Upper lobe of right lung (tissue), 1 donor: ENCODE data around the gene ADGRG6. TPM values are rescaled to one million over a fixed set of nuclear protein-coding genes. Genes with fewer than 3 reads are reported as not detected.

ENCODE experiments used
- ATAC-seq: fragments of 200-7000 bp; cut with Tn5 transposase; one replicate; pipeline ENCODE4 v1.9.1; 2020; ENCODE audit warnings: mild to moderate bottlenecking, moderate library complexity
- DNase-seq: peaks from one replicate; pipeline ENCODE4 v3.0.0-alpha.2; 2020
- H3K27ac ChIP-seq: fragments of 200-600 bp; one replicate; pipeline ENCODE4 v1.8.0; 2022
- H3K27me3 ChIP-seq: fragments of 200-600 bp; one replicate; pipeline ENCODE4 v1.8.0; 2022; ENCODE audit warnings: mild to moderate bottlenecking
- H3K36me3 ChIP-seq: fragments of 200-600 bp; one replicate; pipeline ENCODE4 v1.8.0; 2022
- H3K4me1 ChIP-seq: fragments of 200-600 bp; one replicate; pipeline ENCODE4 v1.8.0; 2022
- H3K4me3 ChIP-seq: fragments of 200-600 bp; one replicate; pipeline ENCODE4 v1.8.0; 2022; ENCODE audit warnings: mild to moderate bottlenecking
- H3K9me3 ChIP-seq: fragments of 200-600 bp; one replicate; pipeline ENCODE4 v1.8.0; 2022
- CTCF ChIP-seq: fragments of 200-600 bp; IDR thresholded peaks from one replicate; pipeline ENCODE4 v1.8.0; 2022; ENCODE audit warnings: antibody characterized with exemption
- intact Hi-C: fragments of 100-400 bp; cut with DNase I; formaldehyde crosslinking; loops from one replicate; pipeline ENCODE4 v1.11.0; 2022
- total RNA-seq: library from RNA; stranded (reverse); fragmentation: NEBNext Ultra II Directional; extraction: Animal tissue kit (Norgen Biotek cat#: 25700); gene quantifications from one replicate; pipeline ENCODE4 v1.2.1, GENCODE V29; 2021
- donor health status: DM: no; HTN: yes; CAD: no; lungs with severe emphysema.

Gene ADGRG6
- total RNA-seq, 1 donor from 2014 or later, result 47.6 TPM

DNA sequence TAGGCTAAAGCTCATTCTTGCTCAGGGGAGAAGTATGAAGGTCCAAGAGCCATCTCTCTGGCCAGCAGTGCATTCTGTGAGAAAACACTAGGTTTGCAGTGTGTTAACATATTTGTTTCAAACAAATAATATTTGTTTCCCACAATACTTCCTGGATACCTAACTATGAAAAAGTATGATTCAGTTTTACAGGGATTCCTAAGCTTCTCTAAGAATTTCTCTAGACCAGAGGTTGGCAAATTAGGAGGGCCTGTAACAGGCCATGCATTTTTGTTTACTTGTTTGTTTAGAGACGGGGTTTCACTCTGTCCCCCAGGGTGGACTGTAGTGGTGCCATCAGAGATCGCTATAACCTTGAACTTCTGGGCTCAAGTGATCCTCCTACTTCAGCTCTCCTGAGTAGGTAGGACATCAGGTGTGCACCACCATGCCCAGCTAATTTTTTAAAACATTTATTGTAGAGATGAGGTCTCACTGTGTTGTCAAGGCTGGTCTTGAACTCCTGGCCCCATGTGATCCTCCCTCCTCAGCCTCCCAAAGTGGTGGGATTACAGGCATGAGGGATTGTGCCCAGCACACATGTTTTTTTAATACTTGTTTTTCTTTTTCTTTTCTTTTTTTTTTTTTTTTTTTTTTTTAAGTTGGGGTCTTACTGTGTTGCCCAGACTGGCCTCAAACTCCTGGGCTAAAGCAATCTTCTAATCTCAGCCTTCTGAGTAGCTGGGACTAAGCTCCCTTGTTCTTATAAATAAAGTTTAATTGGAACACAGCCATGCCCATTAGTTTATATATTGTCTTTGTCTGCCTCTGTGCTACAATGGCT is 71.7 kb downstream of the ADGRG6 start:
- no peak overlapping the region for H3K4me3 ChIP-seq
- peaks cover 27% of the 10 kb centered on the region for H3K4me1 ChIP-seq
- H3K36me3 ChIP-seq, result no peaks in the 10 kb centered on the region
- intact Hi-C loops, result no loop called here
- H3K27ac ChIP-seq, result no peak overlapping the region
- no peak for DNase-seq
- TF ChIP-seq CTCF, result no peak
- no peaks in the 10 kb centered on the region for H3K9me3 ChIP-seq
- no peaks in the 10 kb centered on the region for H3K27me3 ChIP-seq
- ATAC-seq, result no peak

DNA sequence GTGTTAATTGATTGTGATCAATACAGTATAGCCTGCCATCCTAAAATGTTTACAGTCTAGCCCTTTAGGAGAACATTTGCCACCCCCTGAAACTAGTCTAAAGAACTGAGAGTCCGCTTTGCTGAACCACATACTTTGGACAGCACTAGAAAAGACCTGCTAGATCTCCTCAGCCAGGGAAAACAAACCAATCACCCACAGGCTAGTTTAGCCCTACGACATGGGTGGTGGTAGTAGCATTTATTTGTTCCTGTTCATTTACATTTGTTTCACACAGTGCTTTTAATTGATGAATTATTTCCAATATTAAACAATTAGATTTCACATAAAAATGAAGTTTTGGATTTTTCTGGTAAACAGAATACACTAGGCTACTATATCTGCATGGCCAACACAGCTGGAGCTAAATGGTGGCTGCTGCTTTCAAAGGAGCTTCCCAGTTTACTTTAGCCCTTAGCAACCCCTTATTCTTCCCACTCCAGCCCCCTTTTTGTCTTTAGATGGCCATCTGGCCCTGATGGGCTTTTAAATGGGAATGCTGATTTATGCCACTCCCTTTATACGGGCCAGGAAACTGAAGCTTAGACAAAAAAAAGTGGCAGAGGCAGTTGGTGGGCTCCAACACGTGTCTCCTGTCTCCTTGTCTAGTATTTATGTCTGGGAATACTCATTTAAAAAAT is 72.4 kb downstream of the ADGRG6 start:
- Histone ChIP-seq H3K27ac (no peak overlapping the region), H3K36me3 (no peaks in the 10 kb centered on the region), H3K9me3 (no peaks in the 10 kb centered on the region), H3K27me3 (no peaks in the 10 kb centered on the region), H3K4me3 (no peak overlapping the region), H3K4me1 (peaks cover 31% of the 10 kb centered on the region)
- intact Hi-C loops, result no loop called here
- DNase-seq (no peak), ATAC-seq (no peak)
- TF ChIP-seq CTCF, result no peak

- ATAC-seq, result peak; percentile 70
- TF ChIP-seq CTCF, result no peak
- H3K27ac ChIP-seq, result no peak overlapping the region
- H3K4me3 ChIP-seq, result no peak overlapping the region
- H3K9me3 ChIP-seq, result no peaks in the 10 kb centered on the region
- no peak for DNase-seq
- H3K36me3 ChIP-seq, result no peaks in the 10 kb centered on the region
- intact Hi-C loops, result no loop called here
- H3K27me3 ChIP-seq, result no peaks in the 10 kb centered on the region
- H3K4me1 ChIP-seq, result peaks cover 31% of the 10 kb centered on the region
Measured at GRCh38 chr6:142374965-142375733, 73.3 kb downstream of the ADGRG6 start.

- Histone ChIP-seq H3K27me3 (no peaks in the 10 kb centered on the region), H3K9me3 (no peaks in the 10 kb centered on the region), H3K4me3 (no peak overlapping the region), H3K36me3 (no peaks in the 10 kb centered on the region), H3K27ac (no peak overlapping the region), H3K4me1 (peaks cover 31% of the 10 kb centered on the region)
- TF ChIP-seq CTCF, result no peak
- ATAC-seq (no peak), DNase-seq (no peak)
- intact Hi-C loops, result no loop called here
Measured at GRCh38 chr6:142376115-142376514, 74.3 kb downstream of the ADGRG6 start.

DNA sequence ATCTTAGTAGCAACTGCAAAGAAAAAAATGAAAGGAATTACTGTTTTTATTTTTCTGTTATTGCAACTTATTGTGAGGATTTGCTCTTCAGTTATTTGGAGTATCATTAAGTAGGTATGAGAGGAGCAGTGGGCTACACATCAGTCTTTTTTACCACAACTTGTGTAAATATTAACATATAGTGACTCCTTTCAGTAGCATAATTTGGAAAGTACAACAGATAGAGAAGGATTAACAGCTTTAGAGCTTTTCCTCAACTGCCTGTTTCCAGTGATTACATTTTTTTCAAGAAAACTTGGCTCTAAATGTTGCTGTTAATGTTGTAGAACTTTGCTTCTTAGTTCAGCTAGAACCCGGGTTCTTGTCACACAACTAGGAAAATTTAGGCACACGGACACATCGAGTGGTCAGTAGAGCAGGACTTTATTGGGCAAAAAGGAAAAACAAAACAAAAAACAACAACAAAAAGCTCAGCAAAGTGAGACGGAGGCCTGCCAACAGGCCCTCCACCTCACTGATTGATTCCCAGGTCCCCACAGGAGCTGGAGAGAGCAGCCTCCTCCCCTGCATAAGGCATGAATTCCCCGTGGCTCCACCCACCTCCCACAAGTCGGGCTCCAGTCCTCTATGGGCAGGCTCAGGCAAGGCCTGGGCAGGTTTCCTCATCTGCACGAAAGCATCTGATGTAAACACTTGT is 75.1 kb downstream of the ADGRG6 start:
- Histone ChIP-seq H3K27me3 (no peaks in the 10 kb centered on the region), H3K27ac (peak overlapping the region; percentile 15), H3K4me1 (peaks cover 31% of the 10 kb centered on the region), H3K9me3 (no peaks in the 10 kb centered on the region), H3K36me3 (no peaks in the 10 kb centered on the region), H3K4me3 (no peak overlapping the region)
- ATAC-seq, result peak; percentile 33
- DNase-seq, result no peak
- no peak for TF ChIP-seq CTCF
- intact Hi-C loops, result no loop called here
